Ovary (tissue), 3 donors: ENCODE measurements around the gene STPG4.

ENCODE experiments used
- CTCF ChIP-seq, 3 donors: fragments of 450-650 bp in 2 of 3; fragments of 200-600 bp in 1 of 3; IDR thresholded peaks; one replicate each; pipeline versions ENCODE4 v1.5.1 to v1.8.0; 2016 to 2022; ENCODE audit warnings: antibody characterized with exemption in 3 of 3, mild to moderate bottlenecking in 1 of 3
- POLR2A ChIP-seq: fragments of 450-650 bp; IDR thresholded peaks from one replicate; pipeline ENCODE4 v1.6.1; 2017; ENCODE audit warnings: antibody characterized with exemption, mild to moderate bottlenecking, moderate library complexity
- donor health status: DM: no; HTN: no; CAD: no.

DNA sequence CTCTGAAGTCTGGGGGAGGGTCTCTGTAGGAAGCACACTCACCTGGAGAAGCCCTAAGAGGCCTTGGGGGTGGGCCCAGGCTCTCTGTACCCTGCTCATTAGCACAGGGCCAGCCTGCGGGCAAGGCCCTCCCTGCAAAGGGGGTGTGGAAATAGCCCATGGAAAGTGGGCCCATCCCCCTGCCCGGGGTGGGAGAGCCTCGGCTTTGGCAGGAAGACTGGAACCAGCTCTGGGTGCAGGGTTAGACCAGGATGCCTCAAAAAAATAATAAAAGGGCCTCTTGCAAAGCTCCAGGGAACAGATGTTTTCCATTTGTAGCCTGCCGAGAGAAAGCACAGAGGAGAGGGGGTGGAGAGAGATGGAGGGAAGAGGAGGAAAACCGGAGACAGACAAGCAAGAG lies 98.7 kb downstream of the STPG4 start:
- TF ChIP-seq POLR2A (no peak), CTCF (IDR thresholded peaks at IDR 0.05) (no peak)
